Measurements from ENCODE around the gene MNS1. TPM values are rescaled to one million over a fixed set of nuclear protein-coding genes. Genes with fewer than 3 reads are reported as not detected.
A peak's percentile ranks its signal among the peaks of the same experiment; 100 is the strongest.

Gene MNS1
- total RNA-seq, 4 donors from 2014 or later: 0.93 to 2.0 (median 1.3) TPM

GRCh38 chr15:56469483-56469882 is 4.5 kb upstream of the MNS1 start:
- TF ChIP-seq, protein P1, sequence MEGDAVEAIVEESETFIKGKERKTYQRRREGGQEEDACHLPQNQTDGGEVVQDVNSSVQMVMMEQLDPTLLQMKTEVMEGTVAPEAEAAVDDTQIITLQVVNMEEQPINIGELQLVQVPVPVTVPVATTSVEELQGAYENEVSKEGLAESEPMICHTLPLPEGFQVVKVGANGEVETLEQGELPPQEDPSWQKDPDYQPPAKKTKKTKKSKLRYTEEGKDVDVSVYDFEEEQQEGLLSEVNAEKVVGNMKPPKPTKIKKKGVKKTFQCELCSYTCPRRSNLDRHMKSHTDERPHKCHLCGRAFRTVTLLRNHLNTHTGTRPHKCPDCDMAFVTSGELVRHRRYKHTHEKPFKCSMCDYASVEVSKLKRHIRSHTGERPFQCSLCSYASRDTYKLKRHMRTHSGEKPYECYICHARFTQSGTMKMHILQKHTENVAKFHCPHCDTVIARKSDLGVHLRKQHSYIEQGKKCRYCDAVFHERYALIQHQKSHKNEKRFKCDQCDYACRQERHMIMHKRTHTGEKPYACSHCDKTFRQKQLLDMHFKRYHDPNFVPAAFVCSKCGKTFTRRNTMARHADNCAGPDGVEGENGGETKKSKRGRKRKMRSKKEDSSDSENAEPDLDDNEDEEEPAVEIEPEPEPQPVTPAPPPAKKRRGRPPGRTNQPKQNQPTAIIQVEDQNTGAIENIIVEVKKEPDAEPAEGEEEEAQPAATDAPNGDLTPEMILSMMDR (IDR thresholded peaks at IDR 0.05): no peak
- TF ChIP-seq POLR2AphosphoS5 (IDR thresholded peaks at IDR 0.05) (no peak), EP300 (IDR thresholded peaks at IDR 0.05) (no peak), POLR2A (IDR thresholded peaks at IDR 0.05) (no peak)
- Histone ChIP-seq H3K9me3 (no peaks in the 10 kb centered on the region), H3K36me3 (no peaks in the 10 kb centered on the region), H3K27me3 (no peaks in the 10 kb centered on the region), H3K27ac (no peak overlapping the region), H3K4me3 (no peak overlapping the region), H3K4me1 (peaks cover 0 to 10% (median 3%) of the 10 kb centered on the region in 3 donors)
- no peak for ATAC-seq

DNA sequence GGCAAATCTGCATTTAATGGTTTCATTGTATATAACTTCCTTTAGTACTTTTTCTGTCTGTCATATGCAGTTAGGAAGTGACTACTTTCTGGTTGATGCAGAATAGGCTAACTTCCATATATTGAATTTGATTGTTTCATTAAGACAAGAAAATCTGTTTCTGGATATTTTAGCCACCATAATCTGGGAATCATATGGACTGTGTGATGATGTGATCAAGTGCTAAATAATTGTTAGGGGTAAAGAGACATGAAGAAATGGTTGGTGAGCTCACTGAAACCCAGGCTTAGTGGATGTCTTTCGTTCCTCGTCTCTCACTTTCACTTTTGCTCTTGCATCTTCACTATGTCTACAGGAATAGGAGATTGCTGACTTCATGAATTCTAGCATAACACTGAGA is 3.5 kb upstream of the MNS1 start:
- WGBS, 2 donors (ENCODE audit: low coverage in 1 of 2): 42 to 59% methylated on average over 2 of the region's 2 CpGs
- peaks cover 0 to 15% (median 3%) of the 10 kb centered on the region in 3 donors for H3K4me1 ChIP-seq
- no peaks in the 10 kb centered on the region for H3K9me3 ChIP-seq
- H3K36me3 ChIP-seq: no peaks in the 10 kb centered on the region
- H3K27ac ChIP-seq: no peak overlapping the region
- TF ChIP-seq POLR2A (IDR thresholded peaks at IDR 0.05) (no peak), EP300 (IDR thresholded peaks at IDR 0.05) (no peak), POLR2AphosphoS5 (IDR thresholded peaks at IDR 0.05) (no peak)
- TF ChIP-seq, protein P1 (IDR thresholded peaks at IDR 0.05): no peak
- no peak for ATAC-seq
- no peaks in the 10 kb centered on the region for H3K27me3 ChIP-seq
- H3K4me3 ChIP-seq: peak overlapping the region; percentile 1 to 23

DNA sequence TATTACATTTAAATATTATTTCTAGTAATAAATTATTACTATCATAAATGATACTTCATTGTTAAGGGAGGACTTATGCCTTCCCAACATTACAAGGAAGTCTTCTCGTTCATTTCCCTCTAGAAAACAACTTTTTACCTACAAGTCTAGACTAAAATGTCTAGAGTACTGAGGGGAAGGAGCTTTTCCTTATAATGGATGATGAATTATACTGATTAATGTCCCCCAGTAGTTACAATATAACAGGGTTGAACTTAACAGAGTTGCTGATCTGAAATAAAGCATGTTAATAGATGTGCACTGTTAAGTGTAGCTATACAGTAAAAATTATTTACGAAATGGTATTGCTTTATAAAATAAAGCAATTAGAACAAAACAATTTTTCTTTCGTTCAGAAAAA is 2.7 kb upstream of the MNS1 start:
- 57 to 70% methylated on average over 2 to 3 of the region's 3 CpGs for WGBS, 2 donors (ENCODE audit: low coverage in 1 of 2)
- H3K4me3 ChIP-seq: no peak overlapping the region
- peaks cover 0 to 15% (median 3%) of the 10 kb centered on the region in 3 donors for H3K4me1 ChIP-seq
- no peaks in the 10 kb centered on the region for H3K36me3 ChIP-seq
- no peaks in the 10 kb centered on the region for H3K27me3 ChIP-seq
- no peak for ATAC-seq
- no peak overlapping the region for H3K27ac ChIP-seq
- TF ChIP-seq POLR2A (IDR thresholded peaks at IDR 0.05) (no peak), EP300 (IDR thresholded peaks at IDR 0.05) (no peak), POLR2AphosphoS5 (IDR thresholded peaks at IDR 0.05) (no peak)
- TF ChIP-seq, protein P1 (IDR thresholded peaks at IDR 0.05): no peak
- H3K9me3 ChIP-seq: no peaks in the 10 kb centered on the region

DNA sequence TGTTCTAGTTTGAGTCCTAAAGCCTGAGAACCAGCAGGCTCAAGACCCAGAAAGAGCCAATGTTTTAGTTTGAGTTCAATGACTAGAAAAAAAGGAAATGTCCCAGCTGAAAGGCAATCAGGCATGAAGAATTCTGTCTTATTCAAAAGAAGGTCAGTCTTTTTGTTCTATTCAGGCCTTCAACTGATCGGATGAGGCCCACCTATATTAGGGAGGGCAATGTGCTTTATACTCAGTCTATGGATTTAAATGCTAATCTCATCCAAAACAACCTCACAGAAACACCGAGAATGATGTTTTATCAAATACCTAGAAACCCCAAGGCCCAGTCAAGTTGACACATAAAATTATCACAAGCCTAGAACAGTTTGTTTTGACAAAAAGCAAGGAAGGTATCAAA is 4.0 kb downstream of the MNS1 start:
- H3K27me3 ChIP-seq: no peaks in the 10 kb centered on the region
- H3K36me3 ChIP-seq: no peaks in the 10 kb centered on the region
- peaks cover 0 to 15% (median 3%) of the 10 kb centered on the region in 3 donors for H3K4me1 ChIP-seq
- no peak overlapping the region for H3K27ac ChIP-seq
- H3K4me3 ChIP-seq: no peak overlapping the region
- ATAC-seq: no peak
- 92 to 100% methylated on average over 2 of the region's 2 CpGs for WGBS, 2 donors (ENCODE audit: low coverage in 1 of 2)
- no peak for TF ChIP-seq POLR2A (IDR thresholded peaks at IDR 0.05)
- TF ChIP-seq POLR2AphosphoS5 (IDR thresholded peaks at IDR 0.05): no peak
- no peak for TF ChIP-seq EP300 (IDR thresholded peaks at IDR 0.05)
- H3K9me3 ChIP-seq: no peaks in the 10 kb centered on the region

GRCh38 chr15:56460071-56460470 is 4.9 kb downstream of the MNS1 start:
- 27 to 33% methylated on average over 1 of the region's 1 CpG for WGBS, 2 donors (ENCODE audit: low coverage in 1 of 2)
- peaks cover 0 to 9% (median 0%) of the 10 kb centered on the region in 3 donors for H3K4me1 ChIP-seq
- no peaks in the 10 kb centered on the region for H3K27me3 ChIP-seq
- TF ChIP-seq, protein P1 (IDR thresholded peaks at IDR 0.05): no peak
- TF ChIP-seq POLR2AphosphoS5 (IDR thresholded peaks at IDR 0.05): no peak
- no peak for ATAC-seq
- no peaks in the 10 kb centered on the region for H3K9me3 ChIP-seq
- no peak overlapping the region for H3K4me3 ChIP-seq
- no peaks in the 10 kb centered on the region for H3K36me3 ChIP-seq
- H3K27ac ChIP-seq: no peak overlapping the region

All from gastroesophageal sphincter (tissue), 4 donors.